ENCODE measurements around the gene TTN. TPM values are rescaled to one million over a fixed set of nuclear protein-coding genes. Genes with fewer than 3 reads are reported as not detected.

TTN gene
- total and polyA plus RNA-seq, 2 of the 8 experiments (the other 6 are each of a cell fraction or from before 2014, with no cell fraction given): 0.30 to 9.7 TPM

- TF ChIP-seq MAFK (IDR thresholded peaks at IDR 0.05; ENCODE audit: low read depth, low read length) (no peak), BACH1 (IDR thresholded peaks at IDR 0.05; ENCODE audit: low read length) (no peak)
Observed at GRCh38 chr2:178528647-178529046, 278.6 kb downstream of the TTN start (continued).

Data from H1 (cell line).